ENCODE measurements around the gene RFPL3.
"Not testable (repeated sequence)": the region's sequence is repeated elsewhere in the genome, so short reads cannot be mapped to it uniquely, and the experiment has no call there.

Gene RFPL3

DNA sequence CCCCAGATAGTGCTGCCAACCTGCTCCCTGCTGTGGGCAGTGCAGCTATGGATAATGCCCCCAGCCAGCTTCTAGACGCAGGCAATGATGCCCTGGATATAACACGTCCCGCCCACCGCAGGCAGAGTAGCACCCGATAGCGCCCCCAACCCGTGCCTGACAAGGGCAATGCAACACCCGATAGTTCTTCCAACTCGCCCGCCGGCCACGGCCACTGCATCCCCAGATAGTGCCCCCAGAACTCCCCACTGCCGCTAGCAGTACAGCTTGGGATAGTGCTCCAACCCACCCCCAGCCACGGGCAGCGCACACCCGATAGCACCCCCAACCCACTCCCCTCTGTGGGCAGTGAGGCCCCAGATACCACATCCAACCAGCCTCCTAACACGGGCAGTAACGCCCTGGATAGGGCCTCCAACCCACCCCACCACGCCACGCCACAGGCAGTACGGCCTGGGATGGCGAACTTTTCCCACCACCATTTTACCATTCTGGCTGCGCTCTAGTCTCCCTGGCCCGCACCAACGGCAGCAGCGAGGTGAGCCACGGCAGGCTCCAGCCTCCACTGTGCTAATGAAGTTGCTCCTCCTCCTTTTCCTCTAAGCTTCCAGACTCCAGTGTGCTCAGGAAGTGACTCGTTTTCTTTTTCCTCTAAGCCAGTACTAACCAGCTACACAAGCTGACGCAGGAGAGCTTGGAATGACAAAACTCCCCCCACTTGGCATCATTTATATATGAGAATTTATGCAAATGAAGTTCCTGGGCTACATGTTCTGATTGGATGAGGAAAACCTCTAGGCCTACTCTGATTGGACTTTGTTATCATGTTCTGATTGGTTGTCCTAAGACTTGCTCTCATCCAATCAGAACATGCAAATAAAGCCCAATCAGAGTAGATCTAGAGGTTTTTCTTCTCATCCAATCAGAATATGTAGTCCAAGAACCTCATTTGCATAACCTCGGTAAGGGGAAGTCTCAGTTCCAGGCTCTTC lies 3.0 kb upstream of the RFPL3 start:
- no peak for DNase-seq

DNA sequence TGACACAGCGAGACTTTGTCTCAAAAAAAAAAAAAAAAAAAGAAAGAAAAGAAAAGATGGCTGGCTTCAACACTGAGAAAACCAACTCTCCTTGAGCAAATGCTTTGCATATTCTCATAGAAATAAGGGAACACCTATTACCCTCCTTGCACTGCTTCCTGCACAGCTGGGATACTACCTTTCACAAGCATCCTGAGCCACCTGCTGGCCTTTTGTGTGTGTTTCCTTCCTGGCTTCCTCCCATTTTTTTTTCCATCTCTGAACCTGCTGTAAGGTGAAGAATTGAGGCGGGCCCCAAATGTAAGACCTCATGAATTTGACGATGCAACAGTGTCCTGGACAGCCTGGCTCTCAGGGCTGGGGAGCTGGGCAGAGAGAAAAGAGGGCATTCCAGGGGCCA lies 1.9 kb upstream of the RFPL3 start:
- DNase-seq = peak; percentile 28

DNA sequence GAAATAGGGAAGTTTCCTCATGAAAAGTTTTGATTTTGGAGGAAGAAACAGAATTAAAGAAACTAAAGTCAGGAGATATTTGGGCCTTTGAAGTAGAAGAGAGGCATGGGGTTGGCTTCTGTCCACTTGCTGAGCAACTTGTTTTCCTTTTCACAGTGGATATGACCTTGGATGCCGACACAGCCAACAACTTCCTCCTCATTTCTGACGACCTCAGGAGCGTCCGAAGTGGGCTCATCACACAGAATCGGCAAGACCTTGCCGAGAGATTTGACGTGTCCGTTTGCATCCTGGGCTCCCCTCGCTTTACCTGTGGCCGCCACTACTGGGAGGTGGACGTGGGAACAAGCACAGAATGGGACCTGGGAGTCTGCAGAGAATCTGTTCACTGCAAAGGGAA lies 2.4 kb downstream of the RFPL3 start:
- not testable (repeated sequence) for DNase-seq

DNA sequence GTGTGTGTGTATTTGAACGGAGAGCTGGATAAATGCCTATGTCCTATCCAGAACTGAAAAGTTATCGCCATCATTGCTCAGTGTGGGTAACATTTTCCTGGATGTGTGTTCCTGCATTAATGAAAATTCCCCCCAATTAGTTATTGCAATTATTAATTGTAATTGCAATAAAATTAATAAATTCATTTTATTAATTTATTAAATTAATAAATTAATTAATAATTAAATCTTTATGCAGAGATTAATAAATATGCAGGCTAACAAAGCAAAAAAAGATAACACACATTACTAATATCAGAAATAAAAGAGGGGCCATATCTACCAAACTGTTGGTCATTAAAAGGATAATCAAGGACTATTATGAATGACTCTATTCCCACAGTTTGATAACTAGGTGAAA lies 3.6 kb downstream of the RFPL3 start:
- no peak for DNase-seq

DNA sequence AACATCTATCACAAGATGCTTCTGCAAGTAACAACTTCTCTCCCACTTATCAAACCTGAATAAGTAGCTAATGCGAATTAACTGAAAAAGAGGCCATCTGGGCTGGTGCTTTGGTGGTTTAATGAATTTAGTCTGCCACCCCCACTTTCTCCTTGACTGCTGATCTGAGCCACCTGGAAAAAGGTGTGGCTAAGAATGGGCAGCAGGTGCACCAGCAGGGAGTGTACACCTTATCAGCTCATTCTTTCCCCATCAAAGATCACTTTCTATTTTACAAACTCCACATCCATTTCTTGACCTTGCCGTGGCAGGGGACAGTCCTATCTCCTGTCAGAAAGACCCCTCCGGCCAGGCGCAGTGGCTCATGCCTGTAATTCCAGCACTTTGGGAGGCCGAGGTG lies 6.5 kb downstream of the RFPL3 start:
- DNase-seq = no peak

DNA sequence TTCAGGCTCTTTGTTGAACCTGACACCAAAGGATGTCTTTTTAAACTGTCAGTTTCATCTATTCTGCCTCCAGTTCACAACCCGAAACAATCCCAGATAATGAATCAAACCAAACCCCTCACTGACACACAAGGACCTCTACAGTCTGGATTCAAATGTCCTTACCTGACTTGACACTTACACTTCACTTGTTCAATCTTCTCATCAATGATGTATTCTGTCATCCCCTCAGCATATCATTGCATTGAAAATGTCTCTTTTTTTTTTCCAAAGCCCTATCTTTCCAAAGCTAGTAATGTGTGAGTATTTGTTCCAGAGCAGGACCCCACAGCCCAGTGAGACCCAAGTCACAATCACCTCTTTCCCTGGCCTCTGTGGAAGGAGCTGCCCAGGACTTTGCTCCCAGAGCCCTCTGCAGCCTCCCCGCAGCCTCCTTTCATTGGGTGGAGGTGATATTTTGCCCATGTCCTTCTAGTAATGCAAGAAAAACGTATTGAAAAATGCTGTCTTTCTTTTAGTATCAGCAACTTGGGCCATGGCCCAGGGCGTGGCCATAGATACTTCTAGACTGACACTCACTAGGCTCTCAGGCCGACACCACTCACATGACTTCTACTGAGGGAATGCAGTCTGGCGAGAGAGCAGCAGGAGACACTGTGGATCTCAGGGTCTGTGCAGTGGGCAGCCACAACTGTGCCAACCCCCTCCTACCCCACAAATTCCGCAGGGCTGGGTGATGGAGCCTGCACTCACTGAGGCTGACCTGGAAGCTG lies 18.2 kb downstream of the RFPL3 start:
- no peak for DNase-seq

- no peak for DNase-seq
These were observed 19.0 kb downstream of the RFPL3 start for GRCh38 chr22:32376681-32377080.

DNA sequence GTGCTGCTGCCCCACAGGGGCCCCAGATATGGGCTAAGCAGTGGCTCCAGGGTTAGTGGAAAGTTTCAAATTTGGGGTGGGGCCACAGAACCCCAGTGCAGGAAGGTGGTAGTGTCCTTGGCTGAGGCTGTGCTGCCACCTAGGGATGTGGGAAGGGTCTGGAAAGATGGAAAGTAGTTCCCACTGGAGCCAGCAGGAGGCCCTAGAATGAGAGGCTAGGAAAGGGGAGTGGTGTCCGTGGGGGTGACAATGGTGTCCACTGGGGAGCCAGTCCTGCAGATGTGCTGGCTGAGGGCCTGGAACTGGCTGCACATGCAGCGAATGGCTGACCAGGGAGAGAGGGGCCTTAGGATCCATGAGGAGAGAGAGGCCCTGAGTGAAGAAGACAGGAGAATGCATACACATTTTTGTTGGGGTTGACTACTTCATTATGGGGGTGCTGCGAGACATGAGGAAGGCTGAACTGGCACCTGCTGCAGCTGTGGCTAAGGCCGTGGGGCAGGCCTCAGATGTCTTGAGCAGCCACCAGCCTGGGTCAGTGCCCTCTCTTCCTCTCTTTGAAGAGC lies 21.1 kb downstream of the RFPL3 start:
- DNase-seq = no peak

- DNase-seq = peak; percentile 2
These were observed 23.3 kb downstream of the RFPL3 start for GRCh38 chr22:32380991-32381390.

GRCh38 chr22:32385681-32386080 lies 28.0 kb downstream of the RFPL3 start:
- DNase-seq = no peak

DNA sequence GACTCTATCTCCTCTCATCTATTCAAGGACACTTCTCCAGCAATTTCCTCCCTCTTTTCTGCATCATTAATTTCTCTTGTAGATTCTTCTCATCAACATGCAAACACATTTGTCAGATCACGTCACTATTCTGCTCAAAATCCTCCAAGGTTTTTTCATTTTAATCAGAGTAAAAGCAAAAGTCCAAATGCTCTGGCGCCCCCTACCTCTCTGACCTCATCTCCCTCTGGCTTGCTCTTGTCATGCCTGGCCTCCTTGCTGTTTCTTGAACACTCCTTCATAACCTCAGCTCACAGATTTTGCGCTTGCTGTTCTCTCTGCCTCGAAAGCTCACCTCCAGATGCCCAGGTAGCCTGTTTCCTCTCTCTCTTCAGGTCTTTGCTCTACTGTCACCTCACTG lies 32.0 kb downstream of the RFPL3 start:
- DNase-seq = no peak

DNA sequence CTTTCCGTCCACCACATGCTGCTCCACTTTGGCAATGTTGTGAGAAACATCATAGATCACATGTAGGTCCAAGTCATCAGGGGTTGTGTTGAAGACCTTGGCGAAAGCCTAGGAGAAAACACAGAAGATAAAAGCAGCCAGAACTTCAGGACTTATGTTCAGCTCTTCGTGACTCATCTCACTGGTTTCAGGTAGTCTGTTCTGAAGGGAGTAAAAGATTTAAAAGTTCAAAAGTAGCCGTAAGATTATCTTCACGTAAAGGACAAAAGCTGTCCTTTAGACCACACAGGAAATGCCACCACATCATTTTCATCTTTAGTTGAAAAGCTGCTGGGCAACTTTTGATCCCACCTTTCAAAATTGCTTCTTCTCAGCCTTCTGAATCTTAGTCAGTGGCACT lies 37.4 kb downstream of the RFPL3 start:
- no peak for DNase-seq

- no peak for DNase-seq
These were observed 38.6 kb downstream of the RFPL3 start for GRCh38 chr22:32396255-32396654.

DNA sequence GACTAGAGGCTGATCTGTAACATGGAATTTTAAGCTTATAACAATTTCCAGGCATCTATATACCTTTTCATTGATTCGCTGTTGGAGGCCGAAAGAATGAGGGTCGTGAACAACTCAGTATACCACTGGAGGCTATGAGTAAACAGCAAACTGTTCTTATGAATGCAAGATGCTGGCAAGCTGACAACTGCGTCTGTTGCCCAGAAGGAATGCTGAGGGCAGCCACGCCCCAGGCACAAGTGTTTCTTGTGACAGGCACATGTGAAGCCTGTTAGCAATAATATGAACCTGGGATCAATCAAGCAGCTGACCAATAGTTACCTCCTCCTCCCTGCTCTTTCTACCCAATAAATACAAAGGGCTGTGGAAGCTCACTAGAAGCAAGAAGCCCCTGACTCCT lies 39.1 kb downstream of the RFPL3 start:
- no peak for DNase-seq

DNA sequence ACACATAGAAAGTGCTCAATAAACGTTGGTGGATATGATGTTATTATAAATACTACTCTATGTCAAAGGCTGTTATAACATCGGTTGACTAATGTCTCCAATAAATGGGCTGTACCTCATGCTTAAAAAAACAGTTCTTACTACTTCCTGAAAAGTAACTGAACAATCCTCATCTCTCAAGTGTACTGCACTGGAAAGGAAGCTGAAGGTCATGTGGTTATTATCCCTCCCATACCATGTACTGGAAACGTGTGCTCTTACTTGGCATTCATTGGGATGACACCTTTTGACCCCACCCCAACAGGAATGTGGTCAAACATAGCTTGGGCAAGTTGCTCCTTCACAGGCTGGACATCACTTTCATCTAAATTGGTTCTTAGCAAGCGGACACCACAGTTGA lies 43.8 kb downstream of the RFPL3 start:
- DNase-seq = no peak

DNA sequence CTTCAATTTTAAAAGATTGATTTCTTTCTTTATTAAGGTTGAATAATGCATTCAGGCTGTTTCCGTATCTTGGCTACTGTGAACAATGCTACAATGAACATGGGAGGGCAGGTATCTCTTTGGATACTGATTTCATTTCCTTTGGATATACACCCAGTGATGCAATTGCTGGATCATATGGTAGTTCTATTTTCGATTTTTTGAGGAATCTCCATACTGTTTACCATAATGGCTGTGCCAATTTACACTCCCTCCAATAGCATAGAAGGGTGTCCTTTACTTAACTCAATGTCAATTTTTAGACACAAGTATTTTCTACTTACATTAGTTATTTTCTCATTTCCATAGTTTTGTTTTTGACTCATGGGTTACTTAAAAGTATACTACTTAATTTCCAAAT lies 46.4 kb downstream of the RFPL3 start:
- no peak for DNase-seq

GRCh38 chr22:32407312-32407711 lies 49.6 kb downstream of the RFPL3 start:
- DNase-seq = no peak

DNA sequence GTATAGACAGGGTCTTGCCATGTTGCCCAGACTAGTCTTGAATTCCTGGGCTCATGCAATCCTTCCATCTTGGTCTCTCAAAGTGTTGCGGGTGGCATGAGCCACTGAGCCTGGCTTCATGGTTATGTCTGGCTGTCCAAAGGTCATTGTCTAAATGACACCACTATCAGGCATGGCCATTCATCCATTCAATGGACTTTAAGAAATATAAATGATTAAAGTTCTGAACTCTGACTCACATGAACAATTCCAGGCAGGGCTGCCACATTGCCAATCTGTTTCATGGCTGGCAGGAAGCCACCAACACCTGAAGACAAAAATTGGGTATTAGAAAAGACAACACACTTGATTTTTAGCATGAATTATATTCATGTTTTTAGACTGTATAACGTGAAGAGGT lies 50.3 kb downstream of the RFPL3 start:
- no peak for DNase-seq

GRCh38 chr22:32409977-32410376 lies 52.3 kb downstream of the RFPL3 start:
- no peak for DNase-seq

GRCh38 chr22:32410459-32410858 lies 52.8 kb downstream of the RFPL3 start:
- no peak for DNase-seq

Measured in NCI-H2029 treated with DMSO at 0.1 percent for 48 hours (cell line).